ENCODE data around the gene FMN1.

Gene FMN1

GRCh38 chr15:32833379-32833821, 361.1 kb downstream of the FMN1 start:
- no peak for TF ChIP-seq CTCF (conservative IDR thresholded peaks at IDR 0.05; ENCODE audit: low read depth)
- CTCF ChIA-PET, result interaction anchor here (1.3 to 3.5 kb wide), 2 partner anchors 11 to 171 kb away, joined by 7 to 17 read pairs; no protein-coding TSS in a partner anchor
- DNase-seq (ENCODE audit: low spot score), result peak; percentile 41
- POLR2A ChIA-PET (ENCODE audit: low non-redundant PET), result no interaction called here
- H3K27ac ChIP-seq, result no peak overlapping the region

- POLR2A ChIA-PET (ENCODE audit: low non-redundant PET), result no interaction called here
These were observed 363.0 kb downstream of the FMN1 start for GRCh38 chr15:32831485-32831884.

GRCh38 chr15:32830241-32830640, 364.3 kb downstream of the FMN1 start:
- CTCF ChIA-PET, result no interaction called here
- TF ChIP-seq CTCF (conservative IDR thresholded peaks at IDR 0.05; ENCODE audit: low read depth), result no peak
- no peak overlapping the region for H3K27ac ChIP-seq
- DNase-seq (ENCODE audit: low spot score), result no peak
- POLR2A ChIA-PET (ENCODE audit: low non-redundant PET), result no interaction called here

More at GRCh38 chr15:32831485-32831884, 363.0 kb downstream of the FMN1 start:
- no peak for DNase-seq (ENCODE audit: low spot score)
- no peak overlapping the region for H3K27ac ChIP-seq
- CTCF ChIA-PET, result no interaction called here
- TF ChIP-seq CTCF (conservative IDR thresholded peaks at IDR 0.05; ENCODE audit: low read depth), result no peak

GRCh38 chr15:32829436-32829835, 365.1 kb downstream of the FMN1 start:
- no peak for TF ChIP-seq CTCF (conservative IDR thresholded peaks at IDR 0.05; ENCODE audit: low read depth)
- no peak for DNase-seq (ENCODE audit: low spot score)
- no peak overlapping the region for H3K27ac ChIP-seq
- POLR2A ChIA-PET (ENCODE audit: low non-redundant PET), result no interaction called here
- CTCF ChIA-PET, result no interaction called here

- ChIA-PET CTCF (interaction anchor here (0.6 kb wide), 1 partner anchor 24 kb away, joined by 5 read pairs; no protein-coding TSS in a partner anchor), POLR2A (ENCODE audit: low non-redundant PET) (no interaction called here)
- H3K27ac ChIP-seq, result no peak overlapping the region
- peak; percentile 14 for DNase-seq (ENCODE audit: low spot score)
- TF ChIP-seq CTCF (conservative IDR thresholded peaks at IDR 0.05; ENCODE audit: low read depth), result no peak
These were observed 365.9 kb downstream of the FMN1 start for GRCh38 chr15:32828507-32829186.

- TF ChIP-seq CTCF (conservative IDR thresholded peaks at IDR 0.05; ENCODE audit: low read depth), result no peak
- no peak overlapping the region for H3K27ac ChIP-seq
- ChIA-PET POLR2A (ENCODE audit: low non-redundant PET) (no interaction called here), CTCF (no interaction called here)
- DNase-seq (ENCODE audit: low spot score), result no peak
These were observed 367.8 kb downstream of the FMN1 start for GRCh38 chr15:32826685-32827084.
